SK-N-SH (cell line): ENCODE data around the gene ZBED4.

Experiments used
- EP300 ChIP-seq, 2 experiments: IDR thresholded peaks; 2 replicates each; pipeline versions ENCODE4 v1.4.0 to v1.6.1; 2012; ENCODE audit warnings: borderline replicate concordance in 1 of 2, low read depth in 1 of 2, low read length in 1 of 2
- FOXJ3 ChIP-seq: sonication (generic); formaldehyde crosslinking; IDR thresholded peaks from 2 replicates; pipeline ENCODE4 v1.5.1; 2020; ENCODE audit warnings: mild to moderate bottlenecking, missing genetic modification reagents
- RXRA ChIP-seq: IDR thresholded peaks from 2 replicates; pipeline ENCODE4 v1.4.0; 2012; ENCODE audit warnings: low read depth, mild to moderate bottlenecking, borderline replicate concordance

- TF ChIP-seq EP300 (IDR thresholded peaks at IDR 0.05; ENCODE audit: borderline replicate concordance in 1 of 2, low read depth in 1 of 2, low read length in 1 of 2) (no peak), FOXJ3 (CRISPR knock-in tag) (no peak), RXRA (no peak)
Observed at GRCh38 chr22:49921508-49922278, 68.0 kb downstream of the ZBED4 start.
